Effector memory CD8-positive, alpha-beta T cell (primary cell): ENCODE measurements around the gene MSI2.

Source experiments
- ATAC-seq: fragments of 150-1000 bp; cut with Tn5 transposase; replicated peaks from 2 replicates; pipeline ENCODE4 v1.10.0; 2021; ENCODE audit warnings: mild to moderate bottlenecking, moderate library complexity
- DNase-seq, 3 experiments: peaks; one replicate each; pipeline ENCODE4 v3.0.0; 2021
- H3K27ac Mint-ChIP-seq, 2 donors: one replicate each; pipeline ENCODE4 v1.8.0; 2022; ENCODE audit warnings: mild to moderate bottlenecking in 2 of 2, mixed read lengths in 2 of 2, moderate library complexity in 2 of 2
- H3K27me3 Mint-ChIP-seq, 2 donors: one replicate each; pipeline ENCODE4 v1.8.0; 2022; ENCODE audit warnings: mixed read lengths in 2 of 2
- H3K36me3 Mint-ChIP-seq: one replicate; pipeline ENCODE4 v1.8.0; 2022; ENCODE audit warnings: mild to moderate bottlenecking, moderate library complexity, mixed read lengths; ENCODE audit not compliant: insufficient read depth
- H3K4me1 Mint-ChIP-seq, 2 donors: one replicate each; pipeline ENCODE4 v1.8.0; 2022; ENCODE audit warnings: low read depth in 2 of 2, mixed read lengths in 2 of 2
- H3K4me3 Mint-ChIP-seq, 2 donors: one replicate each; pipeline ENCODE4 v1.8.0; 2022; ENCODE audit warnings: mild to moderate bottlenecking in 2 of 2, mixed read lengths in 2 of 2, moderate library complexity in 2 of 2
- H3K9me3 Mint-ChIP-seq, 2 donors: one replicate each; pipeline ENCODE4 v1.8.0; 2022; ENCODE audit warnings: mixed read lengths in 2 of 2

Gene MSI2

DNA sequence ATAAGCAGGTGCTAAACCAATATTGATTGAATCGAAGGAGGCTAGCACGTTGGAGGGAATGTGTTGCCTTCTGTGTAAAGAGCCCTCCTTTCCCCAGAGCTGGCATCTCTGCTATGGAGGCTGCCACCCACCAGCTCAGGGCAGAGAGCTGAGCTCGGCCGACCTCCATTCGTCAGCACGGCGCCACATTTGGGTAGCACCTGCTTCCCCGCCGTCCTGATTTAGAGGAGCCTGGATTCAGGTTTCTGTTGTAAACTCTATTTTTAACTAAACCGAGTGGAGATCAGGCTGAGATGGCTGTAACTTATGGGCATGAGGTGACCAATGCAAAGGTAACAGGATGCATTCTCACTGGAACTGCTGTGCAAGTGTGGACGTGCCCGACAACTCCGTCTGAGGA is 316.3 kb downstream of the MSI2 start:
- Mint-ChIP-seq H3K27me3 (no peaks in the 10 kb centered on the region), H3K4me1 (peaks cover 15 to 18% of the 10 kb centered on the region in 2 donors), H3K9me3 (no peaks in the 10 kb centered on the region), H3K4me3 (no peak overlapping the region), H3K36me3 (peaks cover 12% of the 10 kb centered on the region), H3K27ac (peak overlapping the region in 1 of 2 donors; percentile 53)
- ATAC-seq (no peak), DNase-seq (no peak)

DNA sequence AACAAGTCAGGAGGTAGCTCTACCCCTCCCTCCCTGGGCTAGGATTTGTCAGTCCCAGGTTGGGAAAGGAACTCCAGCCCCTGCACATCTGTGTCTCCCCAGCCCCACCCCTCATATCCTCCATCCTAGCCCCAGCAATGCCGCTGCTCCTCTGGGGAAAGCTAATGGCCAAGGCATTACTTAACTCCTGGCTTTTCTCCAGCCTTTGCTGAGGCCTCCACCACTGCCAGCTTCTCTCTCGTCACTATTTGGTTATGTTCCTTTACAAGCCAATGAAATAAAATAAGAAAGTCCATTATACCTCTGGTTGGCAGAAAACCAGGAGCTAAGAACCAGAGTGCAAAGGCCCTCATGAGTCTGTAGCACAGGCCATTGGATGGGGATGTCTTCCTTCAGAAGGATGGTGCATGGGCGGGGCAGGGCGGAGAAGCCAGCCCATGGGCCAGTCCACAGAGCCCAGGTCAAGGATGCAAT is 317.8 kb downstream of the MSI2 start:
- no peak for DNase-seq
- Mint-ChIP-seq H3K4me3 (no peak overlapping the region), H3K27ac (peak overlapping the region in 1 of 2 donors; percentile 47), H3K36me3 (peaks cover 16% of the 10 kb centered on the region), H3K27me3 (no peaks in the 10 kb centered on the region), H3K9me3 (no peaks in the 10 kb centered on the region), H3K4me1 (peaks cover 14% of the 10 kb centered on the region in 2 donors)
- no peak for ATAC-seq

GRCh38 chr17:57576744-57577143 is 320.4 kb downstream of the MSI2 start:
- no peaks in the 10 kb centered on the region for H3K9me3 Mint-ChIP-seq
- peaks cover 9 to 14% of the 10 kb centered on the region in 2 donors for H3K4me1 Mint-ChIP-seq
- ATAC-seq (no peak), DNase-seq (no peak)
- H3K4me3 Mint-ChIP-seq, result no peak overlapping the region
- peak overlapping the region in 1 of 2 donors; percentile 39 for H3K27ac Mint-ChIP-seq
- H3K36me3 Mint-ChIP-seq, result peaks cover 13% of the 10 kb centered on the region
- no peaks in the 10 kb centered on the region for H3K27me3 Mint-ChIP-seq

- peak overlapping the region; percentile 36 to 49 for H3K27ac Mint-ChIP-seq
- ATAC-seq (no peak), DNase-seq (no peak)
- H3K4me1 Mint-ChIP-seq, result peaks cover 12 to 14% of the 10 kb centered on the region in 2 donors
- H3K36me3 Mint-ChIP-seq, result peaks cover 13% of the 10 kb centered on the region
- no peak overlapping the region for H3K4me3 Mint-ChIP-seq
- H3K9me3 Mint-ChIP-seq, result no peaks in the 10 kb centered on the region
- H3K27me3 Mint-ChIP-seq, result no peaks in the 10 kb centered on the region
Measured at GRCh38 chr17:57577751-57578607, 321.7 kb downstream of the MSI2 start.

GRCh38 chr17:57578608-57579225 is 322.4 kb downstream of the MSI2 start:
- Mint-ChIP-seq H3K27me3 (no peaks in the 10 kb centered on the region), H3K4me3 (no peak overlapping the region), H3K9me3 (no peaks in the 10 kb centered on the region), H3K27ac (peak overlapping the region; percentile 36 to 49), H3K36me3 (peaks cover 13% of the 10 kb centered on the region), H3K4me1 (peaks cover 9 to 12% of the 10 kb centered on the region in 2 donors)
- ATAC-seq, result no peak
- no peak for DNase-seq

DNA sequence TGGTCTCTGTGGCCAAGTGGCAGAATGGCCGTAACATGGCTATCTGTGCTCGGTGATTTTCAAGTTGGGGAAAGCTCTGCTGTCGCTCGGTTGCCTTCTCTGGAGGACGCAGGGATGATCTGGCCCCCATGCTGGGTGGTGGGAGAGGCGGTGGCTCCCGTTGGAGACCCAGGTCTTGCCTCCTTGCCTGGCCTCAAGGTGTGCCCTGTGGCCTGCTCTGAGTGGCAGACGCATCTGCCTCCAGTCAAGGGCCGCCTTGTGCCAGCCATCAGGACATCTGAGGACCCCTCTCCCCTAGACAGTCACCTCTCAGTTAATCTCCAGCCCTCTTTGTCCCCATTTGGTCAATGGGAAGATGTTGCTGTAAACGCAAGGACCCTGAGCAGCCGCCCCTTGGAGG is 322.9 kb downstream of the MSI2 start:
- Mint-ChIP-seq H3K27me3 (no peaks in the 10 kb centered on the region), H3K36me3 (peaks cover 11% of the 10 kb centered on the region), H3K4me3 (no peak overlapping the region), H3K4me1 (peaks cover 8 to 10% of the 10 kb centered on the region in 2 donors), H3K27ac (no peak overlapping the region), H3K9me3 (no peaks in the 10 kb centered on the region)
- DNase-seq (no peak), ATAC-seq (no peak)

GRCh38 chr17:57580055-57580739 is 323.9 kb downstream of the MSI2 start:
- DNase-seq, result no peak
- H3K36me3 Mint-ChIP-seq, result peaks cover 11% of the 10 kb centered on the region
- ATAC-seq, result no peak
- no peak overlapping the region for H3K4me3 Mint-ChIP-seq
- H3K27ac Mint-ChIP-seq, result no peak overlapping the region
- no peaks in the 10 kb centered on the region for H3K9me3 Mint-ChIP-seq
- peaks cover 8 to 10% of the 10 kb centered on the region in 2 donors for H3K4me1 Mint-ChIP-seq
- no peaks in the 10 kb centered on the region for H3K27me3 Mint-ChIP-seq

GRCh38 chr17:57582881-57583756 is 326.8 kb downstream of the MSI2 start:
- no peaks in the 10 kb centered on the region for H3K9me3 Mint-ChIP-seq
- peaks cover 3 to 9% of the 10 kb centered on the region in 2 donors for H3K4me1 Mint-ChIP-seq
- peaks cover 7% of the 10 kb centered on the region for H3K36me3 Mint-ChIP-seq
- H3K27ac Mint-ChIP-seq, result no peak overlapping the region
- no peak for DNase-seq
- ATAC-seq, result no peak
- H3K4me3 Mint-ChIP-seq, result no peak overlapping the region
- H3K27me3 Mint-ChIP-seq, result no peaks in the 10 kb centered on the region

DNA sequence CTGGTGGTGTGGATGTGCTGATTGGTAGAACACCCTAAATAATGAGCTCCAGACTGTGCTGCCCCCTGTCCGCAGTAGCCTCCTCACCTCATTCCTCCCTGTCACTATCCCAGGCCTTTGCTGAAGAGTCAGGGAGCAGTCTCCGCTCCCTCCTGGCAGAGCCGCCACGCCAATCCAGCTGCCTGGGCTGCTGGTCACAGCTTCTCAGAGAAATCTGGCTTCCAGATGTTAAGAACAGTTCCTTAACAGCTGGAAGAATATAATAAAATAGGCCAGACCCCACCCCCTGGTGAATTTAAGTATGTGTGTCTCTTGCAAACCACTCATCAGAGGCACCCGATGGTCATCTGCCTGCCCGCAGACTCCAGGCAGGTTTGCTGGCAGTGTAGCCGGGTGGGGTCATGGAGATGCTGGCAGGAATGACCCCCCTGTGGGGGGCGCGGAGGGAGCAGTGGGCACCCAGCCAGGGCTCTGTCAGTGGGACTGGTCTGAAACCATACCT is 327.8 kb downstream of the MSI2 start:
- Mint-ChIP-seq H3K27me3 (no peaks in the 10 kb centered on the region), H3K36me3 (peaks cover 10% of the 10 kb centered on the region), H3K4me1 (peaks cover 7 to 8% of the 10 kb centered on the region in 2 donors), H3K4me3 (no peak overlapping the region), H3K9me3 (no peaks in the 10 kb centered on the region), H3K27ac (peak overlapping the region in 1 of 2 donors; percentile 12)
- ATAC-seq (no peak), DNase-seq (no peak)

DNA sequence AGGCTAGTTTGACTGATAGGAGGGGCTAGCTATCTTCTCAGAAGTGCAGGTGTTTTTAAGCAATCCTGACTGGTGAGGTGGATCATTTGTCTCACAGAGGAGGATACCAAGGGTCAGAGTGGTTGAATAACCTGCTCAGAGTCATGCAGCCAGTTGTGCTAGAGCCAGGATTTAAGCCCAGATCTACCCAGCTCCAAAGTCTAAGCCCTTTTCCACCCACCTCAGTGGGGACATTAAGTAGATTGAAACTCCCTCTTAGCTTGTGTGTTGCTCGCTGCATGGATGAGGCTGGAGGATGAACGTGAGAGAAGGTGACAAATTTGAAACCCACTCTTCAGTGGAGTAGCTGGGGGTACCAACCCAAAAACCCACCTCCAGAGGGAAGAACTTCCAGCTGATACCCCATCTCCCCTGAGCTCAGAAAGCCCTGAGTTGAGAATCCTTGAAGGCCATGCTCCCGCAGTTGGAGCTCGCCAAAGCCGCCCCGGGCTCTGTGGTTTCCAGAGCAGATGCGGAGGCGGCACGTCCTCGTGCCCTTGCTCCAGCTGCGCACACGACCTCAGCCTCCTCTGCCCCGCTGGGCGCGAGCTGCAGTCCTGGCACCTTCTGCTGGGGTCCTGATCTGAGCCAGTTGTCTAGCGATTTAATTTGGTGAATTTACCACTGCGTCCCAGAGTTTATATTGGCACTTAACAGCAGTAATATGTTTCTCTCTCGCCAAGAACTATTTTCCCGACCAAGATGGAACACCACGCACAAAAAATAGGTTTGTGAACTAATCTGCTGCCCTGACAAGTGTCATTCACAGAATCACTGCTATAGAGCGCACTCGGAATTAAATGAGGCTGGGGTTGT is 329.2 kb downstream of the MSI2 start:
- H3K36me3 Mint-ChIP-seq, result peaks cover 10% of the 10 kb centered on the region
- peak overlapping the region in 1 of 2 donors; percentile 31 for H3K27ac Mint-ChIP-seq

DNA sequence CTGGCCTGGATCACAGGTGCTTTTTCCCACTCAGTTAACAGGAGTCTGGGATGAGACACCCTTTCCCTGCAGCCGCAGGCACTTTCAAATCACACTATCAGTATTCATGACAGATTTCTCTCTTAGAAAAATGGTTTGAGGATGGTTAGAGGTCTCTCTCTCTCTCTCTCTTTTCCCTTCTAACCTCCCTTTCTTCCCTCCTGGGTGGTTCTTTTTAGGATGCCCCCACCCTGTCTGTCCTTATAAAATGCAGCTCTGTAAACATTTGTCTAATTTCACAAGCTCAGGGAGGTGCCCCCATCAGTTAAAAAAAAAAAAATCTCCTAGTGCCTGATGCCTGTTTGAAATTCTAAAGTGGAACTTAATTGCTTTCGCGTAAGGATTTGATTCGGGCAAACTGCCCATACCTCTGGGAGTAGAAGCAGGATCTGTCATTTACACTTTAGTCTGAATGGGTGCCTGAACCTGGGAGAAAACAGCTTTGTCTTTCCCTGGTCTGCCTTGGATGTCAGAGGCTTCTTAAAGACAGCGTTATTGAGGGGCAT is 329.9 kb downstream of the MSI2 start:
- ATAC-seq (no peak), DNase-seq (no peak)
- peak overlapping the region in 1 of 2 donors; percentile 44 for H3K27ac Mint-ChIP-seq
- no peak overlapping the region for H3K4me3 Mint-ChIP-seq
- no peaks in the 10 kb centered on the region for H3K9me3 Mint-ChIP-seq
- H3K27me3 Mint-ChIP-seq, result no peaks in the 10 kb centered on the region
- peaks cover 8% of the 10 kb centered on the region in 2 donors for H3K4me1 Mint-ChIP-seq
- peaks cover 10% of the 10 kb centered on the region for H3K36me3 Mint-ChIP-seq

More for the DNA sequence above, 329.2 kb downstream of the MSI2 start:
- Mint-ChIP-seq H3K27me3 (no peaks in the 10 kb centered on the region), H3K4me3 (no peak overlapping the region), H3K9me3 (no peaks in the 10 kb centered on the region), H3K4me1 (peaks cover 8% of the 10 kb centered on the region in 2 donors)
- ATAC-seq (no peak), DNase-seq (no peak)

GRCh38 chr17:57586742-57587141 is 330.4 kb downstream of the MSI2 start:
- Mint-ChIP-seq H3K27ac (peak overlapping the region in 1 of 2 donors; percentile 44), H3K4me3 (no peak overlapping the region), H3K9me3 (no peaks in the 10 kb centered on the region), H3K36me3 (peaks cover 10% of the 10 kb centered on the region), H3K27me3 (no peaks in the 10 kb centered on the region), H3K4me1 (peaks cover 7 to 8% of the 10 kb centered on the region in 2 donors)
- no peak for ATAC-seq
- DNase-seq, result no peak
